CD4-positive, alpha-beta T cell (primary cell): ENCODE measurements around the gene FNBP1L. TPM values are rescaled to one million over a fixed set of nuclear protein-coding genes. Genes with fewer than 3 reads are reported as not detected.

Source experiments
- ATAC-seq: fragments of 200-7000 bp; cut with Tn5 transposase; one replicate; pipeline ENCODE4 v1.10.0; 2022; ENCODE audit warnings: mild to moderate bottlenecking; ENCODE audit not compliant: poor library complexity
- CTCF ChIA-PET: fragments of 350-600 bp; sonication (Branson Sonifier 250); formaldehyde crosslinking; loops from one replicate; lab custom pipeline; 2021; ENCODE audit warnings: antibody characterized with exemption, inconsistent platforms; lab: Charles Lee
- POLR2A ChIA-PET: fragments of 350-600 bp; sonication (Branson Sonifier 250); formaldehyde crosslinking; loops from one replicate; lab custom pipeline; 2021; ENCODE audit warnings: antibody characterized with exemption, inconsistent platforms; lab: Charles Lee
- DNase-seq, 14 experiments: peaks; one replicate each; pipeline ENCODE4 v3.0.0-alpha.2; 2013 to 2020; ENCODE audit warnings: mixed read lengths in 2 of 14
- H3K27ac ChIP-seq, 2 donors: one replicate each; pipeline versions ENCODE4 v1.5.1 to v1.7.0; 2013; ENCODE audit warnings: low read length in 2 of 2, low read depth in 1 of 2, mild to moderate bottlenecking in 1 of 2
- H3K27me3 ChIP-seq, 2 experiments: 1 replicate in 1 of 2; 2 replicates in 1 of 2; pipeline versions ENCODE4 v1.6.1 to v1.7.0; 2013; ENCODE audit warnings: low read length in 2 of 2, control low read depth in 1 of 2, mild to moderate bottlenecking in 1 of 2, moderate library complexity in 1 of 2; ENCODE audit not compliant: insufficient read depth in 2 of 2, control insufficient read depth in 1 of 2
- H3K36me3 ChIP-seq: one replicate; pipeline ENCODE4 v1.6.1; 2013; ENCODE audit warnings: low read length, control low read depth; ENCODE audit not compliant: insufficient read depth
- H3K4me1 ChIP-seq: one replicate; pipeline ENCODE4 v1.6.1; 2013; ENCODE audit warnings: low read length, control low read depth; ENCODE audit not compliant: insufficient read depth
- H3K4me3 ChIP-seq: one replicate; pipeline ENCODE4 v1.5.1; 2013; ENCODE audit warnings: mild to moderate bottlenecking, low read length, moderate library complexity
- H3K9me3 ChIP-seq, 2 experiments: 1 replicate in 1 of 2; 2 replicates in 1 of 2; pipeline versions ENCODE4 v1.6.1 to v1.7.0; 2013; ENCODE audit warnings: low read length in 2 of 2, mild to moderate bottlenecking in 2 of 2, control low read depth in 1 of 2, moderate library complexity in 1 of 2; ENCODE audit not compliant: control insufficient read depth in 1 of 2, insufficient read depth in 1 of 2
- H3K27ac Mint-ChIP-seq: one replicate; pipeline ENCODE4 v1.8.0; 2020; ENCODE audit warnings: mixed read lengths
- H3K27me3 Mint-ChIP-seq: one replicate; pipeline ENCODE4 v1.8.0; 2021; ENCODE audit warnings: mixed read lengths
- H3K36me3 Mint-ChIP-seq: one replicate; pipeline ENCODE4 v1.8.0; 2021; ENCODE audit warnings: low read depth, mixed read lengths
- H3K4me1 Mint-ChIP-seq: one replicate; pipeline ENCODE4 v1.8.0; 2021; ENCODE audit warnings: low read depth, mixed read lengths
- H3K4me3 Mint-ChIP-seq: one replicate; pipeline ENCODE4 v1.8.0; 2020; ENCODE audit warnings: mild to moderate bottlenecking, mixed read lengths
- H3K9me3 Mint-ChIP-seq: one replicate; pipeline ENCODE4 v1.8.0; 2020; ENCODE audit warnings: mixed read lengths
- CTCF ChIP-seq: fragments of 200-600 bp; IDR thresholded peaks from one replicate; pipeline ENCODE4 v1.8.0; 2022; ENCODE audit warnings: antibody characterized with exemption, mild to moderate bottlenecking
- intact Hi-C, 2 experiments: fragments of 100-400 bp; cut with DNase I in 1 of 2; cut with micrococcal nuclease in 1 of 2; formaldehyde crosslinking; loops; one replicate each; pipeline versions ENCODE4 v1.15.1 to v1.9.0; 2023 to 2025; cut with DNase I, micrococcal nuclease
- total RNA-seq, 174 experiments: library from RNA in 2 of 174; stranded (reverse) in 2 of 174; gene quantifications; one replicate each; pipeline ENCODE4 v1.2.3 and lab custom pipeline; 2021 to 2026

FNBP1L gene
- total RNA-seq, 2 experiments from 2014 or later = 1.1 TPM

GRCh38 chr1:93483200-93483599, 35.3 kb downstream of the FNBP1L start:
- H3K27ac Mint-ChIP-seq = no peak overlapping the region
- peaks cover 9% of the 10 kb centered on the region for H3K9me3 Mint-ChIP-seq
- no peaks in the 10 kb centered on the region for H3K4me1 ChIP-seq

GRCh38 chr1:93483606-93484005, 35.7 kb downstream of the FNBP1L start:
- Histone ChIP-seq H3K4me3 (no peak overlapping the region), H3K27ac (no peak overlapping the region), H3K9me3 (peaks cover 5 to 16% of the 10 kb centered on the region in 2 experiments), H3K27me3 (no peaks in the 10 kb centered on the region), H3K36me3 (no peaks in the 10 kb centered on the region), H3K4me1 (no peaks in the 10 kb centered on the region)
- ChIA-PET POLR2A (no interaction called here), CTCF (interaction anchor here (1.6 kb wide), 1 partner anchor 8 kb away, joined by 3 read pairs; no protein-coding TSS in a partner anchor)
- no peak overlapping the region for H3K27ac Mint-ChIP-seq
- no peak overlapping the region for H3K4me3 Mint-ChIP-seq
- H3K36me3 Mint-ChIP-seq = peaks cover 4% of the 10 kb centered on the region
- no peaks in the 10 kb centered on the region for H3K27me3 Mint-ChIP-seq
- no peaks in the 10 kb centered on the region for H3K4me1 Mint-ChIP-seq
- TF ChIP-seq CTCF = no peak
- intact Hi-C loops = no loop called here
- DNase-seq (no peak), ATAC-seq (no peak)
- peaks cover 5% of the 10 kb centered on the region for H3K9me3 Mint-ChIP-seq

More at GRCh38 chr1:93483200-93483599, 35.3 kb downstream of the FNBP1L start:
- no peak for TF ChIP-seq CTCF
- H3K27me3 Mint-ChIP-seq = no peaks in the 10 kb centered on the region
- peaks cover 4% of the 10 kb centered on the region for H3K36me3 Mint-ChIP-seq
- ATAC-seq = no peak
- no peak for DNase-seq
- H3K36me3 ChIP-seq = no peaks in the 10 kb centered on the region
- intact Hi-C loops = no loop called here
- H3K4me3 ChIP-seq = no peak overlapping the region
- ChIA-PET POLR2A (no interaction called here), CTCF (interaction anchor here (1.6 kb wide), 1 partner anchor 9 kb away, joined by 3 read pairs; no protein-coding TSS in a partner anchor)
- no peak overlapping the region for H3K27ac ChIP-seq
- no peaks in the 10 kb centered on the region for H3K4me1 Mint-ChIP-seq
- H3K27me3 ChIP-seq = no peaks in the 10 kb centered on the region
- H3K4me3 Mint-ChIP-seq = no peak overlapping the region
- peaks cover 8 to 18% of the 10 kb centered on the region in 2 experiments for H3K9me3 ChIP-seq

- no peaks in the 10 kb centered on the region for H3K36me3 Mint-ChIP-seq
- ATAC-seq = no peak
- no peaks in the 10 kb centered on the region for H3K36me3 ChIP-seq
- intact Hi-C loops = no loop called here
- peak in 1 of 14 experiments; percentile 6 for DNase-seq
- no peaks in the 10 kb centered on the region for H3K4me1 ChIP-seq
- no peaks in the 10 kb centered on the region for H3K9me3 ChIP-seq
- no peaks in the 10 kb centered on the region for H3K27me3 Mint-ChIP-seq
- H3K4me3 ChIP-seq = no peak overlapping the region
- TF ChIP-seq CTCF = no peak
- H3K9me3 Mint-ChIP-seq = no peaks in the 10 kb centered on the region
- H3K4me1 Mint-ChIP-seq = no peaks in the 10 kb centered on the region
- ChIA-PET CTCF (no interaction called here), POLR2A (no interaction called here)
- H3K27ac Mint-ChIP-seq = no peak overlapping the region
- H3K4me3 Mint-ChIP-seq = no peak overlapping the region
- H3K27me3 ChIP-seq = no peaks in the 10 kb centered on the region
- H3K27ac ChIP-seq = no peak overlapping the region
These were observed 40.3 kb downstream of the FNBP1L start for GRCh38 chr1:93488207-93488606.
